T1000 (cell line): Measurements from ENCODE around the gene CHRND.

Experiments
- DNase-seq: peaks from one replicate; lab custom pipeline; 2025; ENCODE audit warnings: mixed read lengths; lab: John Stamatoyannopoulos, UW

Gene CHRND

GRCh38 chr2:232574674-232575403 is 48.9 kb downstream of the CHRND start:
- DNase-seq: no peak

DNA sequence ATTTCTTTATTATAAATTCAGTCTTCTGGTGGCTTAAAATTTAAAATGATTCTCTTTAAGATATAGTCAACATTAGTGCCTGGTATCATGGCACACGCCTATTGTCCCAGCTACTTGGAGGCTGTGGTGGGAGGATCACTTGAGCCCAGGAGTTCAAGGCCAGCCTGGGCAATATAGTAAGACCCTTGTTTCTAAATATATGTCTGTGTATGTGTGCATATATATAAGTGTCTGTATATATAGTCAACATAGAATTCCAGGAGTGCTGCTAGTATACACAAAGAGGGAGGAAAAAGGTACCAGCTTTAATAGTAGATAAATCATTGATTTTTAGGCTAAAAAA is 49.4 kb downstream of the CHRND start:
- no peak for DNase-seq

DNA sequence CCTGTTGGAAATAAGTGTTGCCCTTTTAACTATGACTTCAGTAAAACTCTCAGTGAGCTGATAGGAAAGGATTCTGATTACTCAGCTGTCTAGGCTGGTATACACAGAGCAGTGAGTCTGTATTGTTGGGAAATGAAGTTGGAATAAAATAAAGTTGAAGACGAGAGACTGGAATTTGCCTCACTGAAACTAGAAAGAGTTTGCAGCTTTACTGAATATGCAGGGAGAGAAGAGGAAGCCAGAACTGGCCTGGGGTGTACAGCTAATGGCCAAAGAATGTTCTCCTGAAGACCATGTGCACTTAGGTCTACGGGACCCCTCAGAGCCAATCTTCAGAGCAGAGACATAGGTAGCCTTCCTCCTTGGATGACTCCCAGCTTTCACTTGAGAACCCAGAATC is 51.0 kb downstream of the CHRND start:
- DNase-seq: no peak

GRCh38 chr2:232577841-232578240 is 51.9 kb downstream of the CHRND start:
- no peak for DNase-seq

GRCh38 chr2:232578626-232579025 is 52.7 kb downstream of the CHRND start:
- DNase-seq: no peak

- DNase-seq: no peak
Observed at GRCh38 chr2:232580648-232580981, 54.7 kb downstream of the CHRND start.

DNA sequence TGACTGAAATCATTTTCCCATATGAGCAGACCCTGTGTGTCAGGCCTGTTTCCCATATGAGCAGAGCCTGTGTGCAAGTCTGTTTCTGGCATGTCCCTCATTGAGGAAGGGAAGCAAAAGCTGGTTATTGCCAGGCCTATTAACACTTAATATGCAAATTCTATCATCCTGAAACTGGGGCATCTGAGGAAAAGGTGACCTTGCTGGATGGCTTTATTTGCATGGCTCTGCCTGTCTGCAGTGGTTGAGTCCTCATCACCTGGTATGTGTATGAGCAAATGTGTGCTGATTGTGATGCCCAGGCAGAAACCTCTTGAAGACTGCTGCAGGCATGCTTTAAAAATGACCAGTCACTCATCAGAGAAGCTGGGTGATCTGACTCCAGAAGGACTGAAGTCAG is 55.8 kb downstream of the CHRND start:
- DNase-seq: no peak

- no peak for DNase-seq
Observed at GRCh38 chr2:232584238-232584637, 58.3 kb downstream of the CHRND start.
